ENCODE measurements around the gene FAM110C.
"Not testable (repeated sequence)": the region's sequence is repeated elsewhere in the genome, so short reads cannot be mapped to it uniquely, and the experiment has no call there.

Gene FAM110C

DNA sequence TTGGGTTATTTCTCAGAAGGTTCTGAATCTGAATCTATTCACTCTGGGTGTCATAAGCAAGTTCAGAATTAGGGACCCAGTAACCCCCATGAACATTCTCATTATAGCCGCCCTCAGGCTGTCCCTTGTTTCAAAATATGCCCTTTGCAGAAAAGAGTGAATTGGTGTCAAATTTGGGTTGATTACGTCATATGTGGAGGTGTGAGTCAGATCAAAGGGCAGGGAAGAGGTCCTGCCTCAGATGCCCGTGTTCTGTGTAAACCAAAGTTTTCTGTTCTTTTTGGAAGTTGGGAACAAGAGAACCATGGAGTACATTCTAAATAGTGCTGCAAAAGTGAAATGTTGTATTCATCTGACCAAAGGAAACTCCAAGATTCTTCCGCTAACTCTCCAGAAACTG, 5.8 kb downstream of the FAM110C start:
- DNase-seq = no peak

DNA sequence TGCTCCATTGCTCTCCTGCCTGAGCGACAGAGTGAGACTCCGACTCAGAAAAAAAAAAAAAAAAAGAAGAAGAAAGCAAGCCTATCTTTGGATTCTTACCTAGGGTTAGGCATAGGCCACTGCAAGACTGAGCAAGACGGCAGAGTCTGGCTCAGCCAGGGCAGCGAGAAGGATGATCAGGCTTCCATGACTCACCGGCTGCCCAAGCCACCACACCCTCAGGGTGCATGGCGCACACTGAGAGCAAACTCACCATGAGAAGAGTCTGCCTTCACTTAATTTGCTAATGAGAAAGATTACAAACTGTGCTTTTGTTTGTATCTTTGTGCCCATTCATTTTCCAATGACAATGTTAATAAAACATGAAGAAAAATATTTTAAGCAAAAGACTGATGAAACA, 8.2 kb downstream of the FAM110C start:
- DNase-seq = no peak

DNA sequence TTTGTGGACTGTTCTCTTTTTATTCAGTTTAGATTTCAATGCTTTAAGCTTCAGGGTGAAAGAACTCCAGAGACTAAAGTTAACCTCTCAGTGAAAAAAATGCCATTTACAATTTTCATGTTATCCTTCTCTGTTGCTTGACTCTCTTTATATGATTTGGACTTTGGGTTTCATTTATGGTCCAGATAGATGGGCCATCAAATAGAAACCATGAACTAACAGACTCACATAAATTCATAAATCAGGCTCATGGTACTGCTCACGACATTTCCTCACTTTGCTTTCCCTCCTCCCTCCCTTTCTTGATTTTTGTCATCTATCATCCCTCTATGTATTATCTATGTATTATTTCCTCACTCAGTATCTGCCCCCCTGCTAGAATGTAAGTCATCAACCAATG, 10.0 kb downstream of the FAM110C start:
- no peak for DNase-seq

DNA sequence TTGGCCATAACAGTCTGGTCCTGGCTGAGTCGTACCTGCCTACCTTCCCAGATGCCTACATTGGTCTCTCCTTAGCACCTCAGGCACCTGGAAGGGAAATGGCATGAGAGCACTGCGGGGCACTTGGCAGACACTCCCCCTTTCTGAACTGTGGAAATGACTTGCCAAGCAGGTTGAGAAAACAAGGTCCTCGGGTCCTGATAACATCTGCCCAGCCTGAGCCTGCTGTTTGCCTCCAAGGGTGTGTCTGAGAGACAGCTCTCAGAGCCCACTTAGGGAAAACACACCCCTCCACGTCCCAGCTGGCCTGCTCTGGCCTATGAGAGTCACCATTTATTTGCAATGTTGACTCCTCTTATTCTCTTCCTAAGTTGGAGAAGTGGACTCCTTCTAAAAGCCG, 10.5 kb downstream of the FAM110C start:
- no peak for DNase-seq

DNA sequence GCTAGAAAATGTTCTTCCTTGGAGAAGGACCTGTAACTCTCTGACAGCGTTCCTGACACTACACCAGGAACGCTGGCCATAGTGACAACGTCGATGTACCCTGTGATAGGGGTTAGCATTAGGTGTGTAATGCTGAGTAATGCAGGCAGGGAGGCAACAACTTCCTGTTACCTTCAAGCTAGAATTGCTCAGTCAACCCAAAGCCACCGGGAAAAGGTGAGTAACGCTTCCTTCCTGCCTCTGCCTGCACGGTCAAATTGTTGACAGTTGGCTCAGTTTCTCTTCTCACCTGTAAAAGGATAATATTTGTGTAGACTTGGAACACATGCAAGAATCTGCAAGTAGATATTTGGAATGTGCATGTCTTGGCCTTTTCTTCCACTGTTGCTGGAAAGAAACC, 12.7 kb downstream of the FAM110C start:
- no peak for DNase-seq

DNA sequence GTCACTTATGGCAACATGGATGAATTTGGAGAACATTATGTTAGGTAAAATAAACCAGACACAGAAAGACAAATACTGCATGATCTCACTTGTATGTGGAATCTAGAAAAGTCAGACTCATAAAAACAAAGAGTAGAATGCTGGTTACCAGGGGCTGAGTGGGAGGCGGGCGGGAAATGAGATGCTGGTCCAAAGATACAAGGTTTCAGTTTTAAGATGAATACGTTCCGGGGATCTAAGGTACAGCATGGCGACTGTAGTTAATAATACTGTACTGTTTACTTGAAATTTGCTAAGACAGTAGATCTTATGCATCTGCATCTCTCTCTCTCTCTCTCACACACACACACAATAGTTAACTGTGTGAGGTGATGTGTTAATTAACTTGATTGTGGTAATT, 14.2 kb downstream of the FAM110C start:
- DNase-seq = no peak

DNA sequence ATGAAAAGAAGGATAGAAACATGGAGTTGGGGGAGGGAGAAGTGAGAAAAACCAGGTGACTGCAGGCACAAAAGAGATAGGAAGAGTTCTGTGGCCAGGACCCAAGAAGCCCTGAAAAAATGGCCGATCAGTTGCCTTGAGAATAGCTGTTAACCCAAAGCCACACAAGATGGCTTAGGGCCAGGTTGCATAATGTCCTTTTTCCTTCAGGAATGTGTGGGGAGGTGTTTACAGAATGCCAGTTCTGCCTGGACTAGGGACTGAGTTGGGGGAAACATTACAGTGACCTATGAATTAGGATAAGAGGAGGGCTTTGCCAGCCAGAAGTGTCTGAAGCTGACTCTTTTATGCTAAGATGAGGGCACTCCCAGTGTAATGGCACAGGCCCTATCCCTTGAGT, 17.1 kb downstream of the FAM110C start:
- DNase-seq = no peak

DNA sequence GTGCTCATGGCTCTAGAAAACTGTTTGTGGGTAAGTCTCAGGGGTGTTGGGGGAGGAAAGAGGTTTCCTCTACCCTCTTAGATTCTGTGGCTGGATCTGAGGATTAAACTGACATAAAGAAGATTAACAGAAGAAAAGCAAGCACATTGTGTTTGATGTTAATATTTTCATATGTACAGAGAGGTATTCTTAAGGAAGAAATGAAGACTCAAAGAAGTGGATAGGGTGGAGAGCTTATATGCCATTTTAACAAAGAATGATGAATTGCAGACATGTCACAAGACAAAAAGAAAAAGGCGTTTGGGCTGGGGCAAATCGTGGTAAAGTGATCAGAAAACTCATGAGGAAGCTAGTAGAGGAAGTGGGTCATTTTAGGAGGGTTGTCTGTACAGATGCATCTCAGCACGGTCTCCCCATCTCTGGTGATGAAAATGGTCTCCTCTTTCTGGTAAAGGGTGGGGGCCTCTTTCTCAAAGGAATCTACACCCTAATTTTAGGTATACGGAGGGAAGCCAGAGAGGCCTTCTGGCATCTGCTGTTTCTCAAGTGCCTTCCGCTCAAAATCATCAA, 17.8 kb downstream of the FAM110C start:
- DNase-seq = no peak

DNA sequence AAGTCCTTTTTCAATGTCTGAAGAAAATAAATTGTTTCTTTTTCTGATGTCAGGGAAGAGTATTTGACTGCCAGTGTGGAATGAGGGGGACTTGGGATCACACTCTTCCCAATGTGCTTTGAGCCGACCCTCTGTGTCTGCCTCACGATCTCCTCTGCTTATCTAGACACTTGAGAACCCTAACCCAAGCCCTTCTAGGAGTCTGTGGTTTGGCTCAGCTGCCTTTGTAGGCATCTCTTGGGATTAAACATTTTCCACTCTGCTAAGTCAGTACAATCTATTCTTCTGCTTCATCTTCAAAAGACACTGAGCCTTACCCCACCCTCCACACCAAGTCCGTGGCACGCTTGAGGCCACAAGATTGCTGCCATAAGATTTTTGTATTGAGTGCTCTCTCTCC, 19.4 kb downstream of the FAM110C start:
- DNase-seq = no peak

DNA sequence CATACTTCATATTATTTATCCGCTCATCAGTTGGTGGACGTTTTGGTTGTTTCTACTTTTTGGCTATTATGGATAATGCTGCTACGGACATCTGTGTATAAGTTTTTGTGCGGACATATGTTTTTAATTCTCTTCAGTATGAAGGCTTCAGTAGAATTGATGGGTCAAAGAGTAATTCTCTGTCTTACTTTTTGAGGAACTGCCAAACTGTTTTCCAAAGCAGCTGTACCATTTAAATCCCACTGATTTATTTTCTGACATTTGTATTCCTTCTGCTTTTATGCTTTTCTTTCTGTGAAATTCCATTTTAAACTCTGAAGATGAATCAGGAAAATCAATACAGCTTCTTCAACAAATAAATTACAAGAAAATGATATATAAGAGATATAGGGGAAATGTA, 20.8 kb downstream of the FAM110C start:
- no peak for DNase-seq

DNA sequence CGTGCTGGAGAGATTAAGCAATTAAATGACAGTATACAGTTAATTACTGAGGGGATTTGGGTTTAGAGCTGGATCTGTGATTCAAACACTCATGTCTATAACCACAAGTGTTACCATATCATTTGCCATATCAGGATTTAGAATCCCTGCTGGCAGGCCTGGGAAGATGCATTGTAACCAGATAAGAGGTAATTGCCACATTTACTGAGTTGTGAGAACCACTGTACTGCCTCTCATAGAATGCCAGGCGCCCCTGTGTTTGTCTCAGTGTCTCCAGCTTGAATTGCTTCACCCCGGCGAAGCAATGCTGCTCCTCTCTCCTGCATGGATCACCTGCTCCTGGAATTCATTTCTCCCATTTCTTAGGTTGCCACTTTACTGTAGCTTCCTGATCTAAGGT, 21.7 kb downstream of the FAM110C start:
- DNase-seq = not testable (repeated sequence)

DNA sequence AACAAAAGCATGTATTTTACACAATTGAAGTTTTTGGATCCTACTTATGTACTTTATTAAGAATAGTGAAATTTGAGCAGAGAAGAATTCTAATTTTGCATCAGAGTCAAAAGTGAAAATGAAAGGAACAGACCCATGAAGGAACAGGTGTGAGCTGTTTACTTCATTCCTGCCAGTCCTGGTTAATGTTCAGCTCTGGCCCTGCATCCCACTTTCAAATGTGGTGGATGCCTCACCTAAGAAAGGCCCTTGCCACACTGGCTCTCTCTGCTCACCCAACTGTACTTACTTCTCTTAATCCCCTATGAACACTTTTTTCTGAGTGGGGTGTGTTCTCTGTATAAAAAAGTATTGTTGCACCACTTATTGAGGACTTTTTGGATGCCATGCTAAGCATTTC, 22.2 kb downstream of the FAM110C start:
- no peak for DNase-seq

DNA sequence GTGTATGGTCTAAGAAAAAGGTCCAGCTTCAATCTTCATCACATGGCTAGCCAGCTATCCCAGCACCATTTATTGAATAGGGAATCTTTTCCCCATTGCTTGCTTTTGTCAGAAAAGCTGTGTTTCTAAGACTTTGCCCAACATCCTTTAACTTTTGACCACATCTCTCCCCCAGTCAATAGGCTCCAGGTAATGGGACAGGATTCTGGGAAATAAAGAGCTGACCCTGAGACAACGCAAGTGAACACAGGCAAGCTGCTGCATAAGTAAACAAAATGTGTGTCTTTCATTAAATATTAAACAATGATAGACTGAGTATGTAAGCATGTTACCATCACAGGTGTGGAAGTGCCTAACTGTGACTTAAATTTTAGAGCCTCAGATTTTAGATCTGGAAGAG, 23.0 kb downstream of the FAM110C start:
- no peak for DNase-seq

DNA sequence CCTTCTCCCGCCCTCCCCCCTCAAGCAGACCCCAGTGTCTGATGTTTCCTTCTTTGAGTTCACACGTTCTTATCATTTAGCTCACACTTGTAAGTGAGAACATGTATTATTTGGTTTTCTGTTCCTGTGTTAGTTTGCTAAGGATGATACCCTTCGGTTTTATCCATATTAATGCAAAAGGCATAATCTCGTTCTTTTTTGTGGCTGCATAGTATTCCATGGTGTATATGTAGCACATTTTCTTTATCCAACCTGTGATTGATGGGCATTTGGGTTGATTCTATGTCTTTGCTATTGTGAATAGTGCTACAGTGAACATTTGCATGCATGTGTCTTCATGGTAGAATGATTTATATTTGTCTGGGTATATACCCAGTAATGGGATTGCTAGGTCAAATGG, 24.1 kb downstream of the FAM110C start:
- DNase-seq = not testable (repeated sequence)

DNA sequence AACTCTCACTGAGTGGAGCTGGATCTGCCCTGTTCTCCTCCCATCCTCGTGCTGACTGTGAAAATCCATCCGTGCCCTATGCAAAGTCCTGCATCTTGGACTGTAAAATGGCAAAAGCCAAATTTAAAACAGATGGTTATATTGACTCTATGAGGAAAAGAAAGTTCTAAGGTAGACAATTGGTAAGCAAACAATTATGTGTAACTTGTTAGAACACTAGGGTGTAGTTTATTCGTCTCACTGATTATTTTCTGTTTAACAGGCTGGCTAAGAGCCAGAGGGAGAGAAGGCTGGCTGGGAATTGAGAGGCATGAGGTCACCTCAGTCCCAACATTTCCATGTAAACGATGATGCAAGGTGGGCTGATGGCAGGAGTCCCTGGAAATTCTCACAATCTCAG, 26.0 kb downstream of the FAM110C start:
- not testable (repeated sequence) for DNase-seq

DNA sequence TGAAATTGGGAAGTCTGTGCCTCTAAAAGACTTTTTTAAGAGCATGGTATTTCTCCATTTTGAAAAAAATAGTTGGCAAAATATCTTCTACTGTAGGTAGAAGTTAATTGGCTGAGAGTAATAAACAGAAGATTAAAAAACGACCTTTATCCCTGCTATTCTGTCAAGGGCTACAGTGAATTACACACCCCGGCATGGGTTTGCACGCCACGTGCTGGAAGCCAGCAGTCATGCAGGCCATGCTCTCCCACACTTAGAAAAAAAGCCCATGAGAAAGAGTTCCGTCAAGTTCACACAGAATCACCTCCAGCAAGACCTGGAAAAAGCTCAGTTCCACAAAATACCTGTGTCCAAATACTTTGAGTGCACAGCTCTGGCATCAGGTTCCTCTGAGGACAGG, 26.8 kb downstream of the FAM110C start:
- DNase-seq = no peak

DNA sequence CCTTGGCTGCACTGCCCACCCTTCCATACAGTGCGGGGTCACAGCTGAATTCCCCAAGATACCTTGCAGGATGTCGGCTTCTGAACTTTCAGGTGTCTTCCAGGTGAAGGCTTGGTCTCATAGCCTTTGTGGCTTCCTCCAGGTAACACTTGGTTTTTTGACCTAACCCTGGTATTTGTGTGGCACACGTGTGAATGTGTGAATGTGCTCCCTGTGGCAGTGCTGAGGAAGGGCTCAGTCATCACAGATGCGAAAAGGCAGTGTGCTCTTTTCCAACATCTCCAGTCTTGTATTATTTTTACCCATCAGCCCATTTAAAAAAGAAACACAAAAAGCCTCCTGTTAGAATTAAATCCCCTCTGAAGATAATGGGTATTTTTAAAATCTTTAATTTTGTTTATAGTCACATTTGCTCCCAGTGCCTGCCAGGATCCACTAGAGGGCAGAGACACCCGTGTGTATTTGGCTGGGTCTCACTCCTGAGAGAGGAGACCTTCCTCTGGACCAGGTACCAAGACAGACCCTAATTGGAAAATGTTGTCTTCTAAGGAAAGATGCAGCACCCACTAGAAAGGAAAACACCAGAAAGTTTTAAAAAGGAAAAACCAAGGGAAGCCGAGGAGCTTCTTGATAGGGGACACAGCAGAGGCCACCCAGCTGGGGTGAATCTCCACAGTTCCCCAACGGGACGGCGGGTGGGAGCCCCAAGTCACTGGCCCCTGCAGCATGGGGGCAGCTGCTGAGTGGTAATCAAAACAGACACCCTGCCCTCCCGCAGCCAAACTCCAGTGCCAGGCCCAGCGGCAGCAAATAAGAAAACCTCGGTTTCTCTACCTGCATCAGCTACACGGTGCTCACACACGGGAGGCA, 27.7 kb downstream of the FAM110C start:
- no peak for DNase-seq

DNA sequence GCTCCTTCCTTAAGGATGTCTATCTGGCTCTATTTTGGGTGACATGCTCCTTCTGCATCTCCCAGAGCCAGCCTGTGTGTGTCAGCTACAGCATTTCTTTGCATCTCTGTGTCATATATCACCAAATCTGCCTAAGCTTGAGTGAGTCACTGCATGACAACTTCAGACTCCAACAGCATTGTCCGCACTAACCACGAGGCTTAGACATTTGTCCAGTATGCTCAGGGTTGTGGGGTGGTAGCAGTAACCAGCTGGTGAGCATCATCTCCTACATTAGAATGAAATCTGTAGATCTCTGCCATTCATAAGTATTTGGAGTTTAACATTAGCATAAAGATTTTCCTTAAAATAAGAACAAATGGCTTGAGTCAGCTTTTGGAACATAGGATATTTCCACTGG, 30.4 kb downstream of the FAM110C start:
- not testable (repeated sequence) for DNase-seq

DNA sequence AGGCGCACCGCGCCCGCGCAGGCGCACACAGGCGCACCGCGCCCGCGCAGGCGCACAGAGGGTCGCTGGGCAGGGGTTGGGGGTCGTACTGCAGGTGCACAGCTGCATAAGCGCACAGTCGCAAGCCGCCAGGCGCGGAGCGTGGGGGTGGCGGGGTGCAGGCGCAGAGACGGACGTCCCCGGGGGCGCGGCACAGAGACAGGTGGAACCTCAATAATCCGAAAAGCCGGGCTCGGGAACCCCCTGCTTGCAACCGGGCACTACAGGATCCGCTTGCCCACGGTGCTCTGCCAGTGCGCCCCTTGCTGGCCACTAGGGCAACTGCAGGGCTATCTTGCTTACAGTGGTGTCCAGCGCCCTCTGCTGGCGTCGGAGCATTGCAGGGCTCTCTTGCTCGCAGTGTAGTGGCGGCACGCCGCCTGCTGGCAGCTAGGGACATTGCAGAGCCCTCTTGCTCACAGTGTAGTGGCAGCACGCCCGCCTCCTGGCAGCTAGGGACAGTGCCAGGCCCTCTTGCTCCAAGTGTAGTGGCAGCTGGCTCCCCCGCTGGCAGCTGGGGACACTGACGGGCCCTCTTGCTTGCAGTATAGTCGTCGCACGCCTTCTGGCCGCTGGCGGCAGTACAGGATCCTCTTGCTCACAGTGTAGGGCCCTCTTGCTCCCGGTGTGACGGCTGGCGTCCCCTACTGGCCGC, 34.9 kb downstream of the FAM110C start:
- DNase-seq = peak; percentile 46

DNA sequence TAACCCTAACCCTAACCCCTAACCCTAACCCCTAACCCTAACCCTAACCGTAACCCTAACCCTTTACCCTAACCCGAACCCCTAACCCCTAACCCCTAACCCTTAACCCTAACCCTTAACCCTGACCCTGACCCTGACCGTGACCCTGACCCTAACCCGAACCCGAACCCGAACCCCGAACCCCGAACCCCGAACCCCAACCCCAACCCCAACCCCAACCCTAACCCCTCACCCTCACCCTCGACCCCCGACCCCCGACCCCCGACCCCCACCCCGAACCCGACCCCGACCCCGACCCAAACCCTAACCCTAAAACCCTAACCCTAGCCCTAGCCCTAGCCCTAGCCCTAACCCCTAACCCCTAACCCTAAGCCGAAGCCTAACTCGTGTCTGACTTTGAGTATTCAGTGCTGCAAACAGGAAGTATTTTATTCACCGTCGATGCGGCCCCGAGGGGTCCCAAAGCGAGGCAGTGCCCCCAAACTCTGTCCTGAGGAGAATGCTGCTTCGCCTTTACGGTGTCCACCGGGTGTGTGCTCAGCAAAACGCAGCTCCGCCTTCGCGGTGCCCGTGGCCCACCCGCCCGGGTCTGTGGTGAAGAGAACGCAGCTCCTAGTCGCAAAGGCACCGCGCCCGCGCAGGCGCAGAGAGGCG, 36.0 kb downstream of the FAM110C start:
- no peak for DNase-seq

Measured in inflammatory macrophage treated with lipopolysaccharide for 4 hours (primary cell).